ENCODE measurements around the gene CD6. TPM values are rescaled to one million over a fixed set of nuclear protein-coding genes. Genes with fewer than 3 reads are reported as not detected.

The CD6 gene
- total RNA-seq, 1 experiment from 2014 or later = not detected

DNA sequence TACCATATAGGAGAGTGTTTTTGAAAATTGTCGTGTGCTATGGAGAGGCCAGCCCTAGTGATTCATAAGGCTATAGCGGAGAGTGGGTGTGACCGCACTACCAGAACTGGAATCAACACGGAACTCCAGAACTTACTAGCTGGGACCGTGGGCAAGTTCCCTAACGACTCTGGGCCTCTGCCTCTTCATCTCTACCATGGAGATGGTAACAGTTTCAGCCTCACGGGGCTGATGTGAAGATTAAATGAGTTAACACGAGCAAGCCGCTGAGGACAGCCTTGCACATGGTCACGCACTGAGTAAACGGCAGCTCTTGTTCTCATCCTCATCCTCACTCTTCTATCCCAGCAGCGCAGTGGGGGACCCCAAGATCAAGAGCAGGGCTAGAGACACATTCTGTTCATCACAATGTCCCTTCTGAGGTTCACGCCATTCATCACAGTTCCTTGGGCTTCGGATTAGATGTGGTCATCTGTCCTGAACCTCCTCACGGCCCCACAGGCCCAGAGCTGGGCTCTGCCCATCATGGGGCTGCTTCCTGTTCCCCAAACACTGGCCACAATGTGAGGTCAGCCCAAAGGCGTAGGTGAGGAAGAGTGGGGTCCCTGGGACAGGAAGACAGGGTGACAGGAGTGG, 83.6 kb downstream of the CD6 start:
- no peak for DNase-seq
- Histone ChIP-seq H4K20me1 (ENCODE audit: insufficient read depth, low read depth, low read length) (no peaks in the 10 kb centered on the region), H3K9ac (ENCODE audit: low read length) (no peak overlapping the region), H2AFZ (ENCODE audit: low read length) (no peak overlapping the region), H3K79me2 (ENCODE audit: low read length) (no peaks in the 10 kb centered on the region), H3K36me3 (ENCODE audit: insufficient read depth, low read length) (no peaks in the 10 kb centered on the region), H3K27ac (ENCODE audit: low read length) (no peak overlapping the region), H3K4me3 (ENCODE audit: low read length) (no peak overlapping the region), H3K4me2 (ENCODE audit: low read depth, low read length, poor library complexity, severe bottlenecking) (no peak overlapping the region), H3K27me3 (ENCODE audit: low read length) (no peaks in the 10 kb centered on the region), H3K9me2 (replicated peaks; ENCODE audit: insufficient read depth, low read length) (no peaks in the 10 kb centered on the region), H3K4me1 (ENCODE audit: low read length) (no peaks in the 10 kb centered on the region), H3K9me3 (ENCODE audit: low read length) (no peaks in the 10 kb centered on the region)

DNA sequence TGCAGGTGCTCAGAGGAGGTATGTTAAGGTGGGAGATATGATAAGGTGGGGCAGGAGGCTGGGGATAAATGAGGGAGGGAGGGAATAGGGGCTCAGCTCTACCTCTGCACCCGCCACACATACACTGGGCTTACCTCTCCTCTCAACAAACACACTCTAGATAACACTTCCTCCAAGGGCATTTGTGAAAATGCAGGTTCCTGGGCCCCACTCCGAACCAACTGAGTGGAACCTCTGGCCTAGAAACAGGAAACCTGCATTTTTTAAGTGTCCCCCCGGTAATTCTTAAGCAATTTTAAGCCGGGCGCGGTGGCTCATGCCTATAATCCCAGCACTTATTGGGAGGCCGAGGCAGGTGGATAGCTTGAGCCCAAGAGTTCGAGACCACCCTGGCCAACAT, 84.3 kb downstream of the CD6 start:
- Histone ChIP-seq H3K9me2 (replicated peaks; ENCODE audit: insufficient read depth, low read length) (no peaks in the 10 kb centered on the region), H3K4me3 (ENCODE audit: low read length) (no peak overlapping the region), H3K36me3 (ENCODE audit: insufficient read depth, low read length) (no peaks in the 10 kb centered on the region), H2AFZ (ENCODE audit: low read length) (no peak overlapping the region), H3K9me3 (ENCODE audit: low read length) (no peaks in the 10 kb centered on the region), H3K4me2 (ENCODE audit: low read depth, low read length, poor library complexity, severe bottlenecking) (no peak overlapping the region), H3K27me3 (ENCODE audit: low read length) (no peaks in the 10 kb centered on the region), H3K9ac (ENCODE audit: low read length) (no peak overlapping the region), H3K79me2 (ENCODE audit: low read length) (no peaks in the 10 kb centered on the region), H3K4me1 (ENCODE audit: low read length) (no peaks in the 10 kb centered on the region), H4K20me1 (ENCODE audit: insufficient read depth, low read depth, low read length) (no peaks in the 10 kb centered on the region), H3K27ac (ENCODE audit: low read length) (no peak overlapping the region)
- DNase-seq = no peak

GRCh38 chr11:61056571-61056970, 85.1 kb downstream of the CD6 start:
- H4K20me1 ChIP-seq (ENCODE audit: insufficient read depth, low read depth, low read length) = no peaks in the 10 kb centered on the region
- H3K4me3 ChIP-seq (ENCODE audit: low read length) = no peak overlapping the region
- H3K9me2 ChIP-seq (replicated peaks; ENCODE audit: insufficient read depth, low read length) = no peaks in the 10 kb centered on the region
- H3K4me2 ChIP-seq (ENCODE audit: low read depth, low read length, poor library complexity, severe bottlenecking) = no peak overlapping the region
- no peak for DNase-seq
- H3K27me3 ChIP-seq (ENCODE audit: low read length) = no peaks in the 10 kb centered on the region
- no peak overlapping the region for H3K27ac ChIP-seq (ENCODE audit: low read length)
- H2AFZ ChIP-seq (ENCODE audit: low read length) = no peak overlapping the region
- H3K4me1 ChIP-seq (ENCODE audit: low read length) = peaks cover 6% of the 10 kb centered on the region
- H3K79me2 ChIP-seq (ENCODE audit: low read length) = no peaks in the 10 kb centered on the region
- H3K36me3 ChIP-seq (ENCODE audit: insufficient read depth, low read length) = no peaks in the 10 kb centered on the region
- H3K9me3 ChIP-seq (ENCODE audit: low read length) = no peaks in the 10 kb centered on the region
- no peak overlapping the region for H3K9ac ChIP-seq (ENCODE audit: low read length)

GRCh38 chr11:61056981-61057380, 85.5 kb downstream of the CD6 start:
- Histone ChIP-seq H3K4me2 (ENCODE audit: low read depth, low read length, poor library complexity, severe bottlenecking) (no peak overlapping the region), H3K9me2 (replicated peaks; ENCODE audit: insufficient read depth, low read length) (no peaks in the 10 kb centered on the region), H3K9me3 (ENCODE audit: low read length) (no peaks in the 10 kb centered on the region), H3K9ac (ENCODE audit: low read length) (no peak overlapping the region), H3K36me3 (ENCODE audit: insufficient read depth, low read length) (no peaks in the 10 kb centered on the region), H4K20me1 (ENCODE audit: insufficient read depth, low read depth, low read length) (no peaks in the 10 kb centered on the region), H3K4me3 (ENCODE audit: low read length) (no peak overlapping the region), H3K79me2 (ENCODE audit: low read length) (no peaks in the 10 kb centered on the region), H3K27me3 (ENCODE audit: low read length) (no peaks in the 10 kb centered on the region), H3K4me1 (ENCODE audit: low read length) (peaks cover 8% of the 10 kb centered on the region), H3K27ac (ENCODE audit: low read length) (no peak overlapping the region), H2AFZ (ENCODE audit: low read length) (no peak overlapping the region)
- DNase-seq = no peak

DNA sequence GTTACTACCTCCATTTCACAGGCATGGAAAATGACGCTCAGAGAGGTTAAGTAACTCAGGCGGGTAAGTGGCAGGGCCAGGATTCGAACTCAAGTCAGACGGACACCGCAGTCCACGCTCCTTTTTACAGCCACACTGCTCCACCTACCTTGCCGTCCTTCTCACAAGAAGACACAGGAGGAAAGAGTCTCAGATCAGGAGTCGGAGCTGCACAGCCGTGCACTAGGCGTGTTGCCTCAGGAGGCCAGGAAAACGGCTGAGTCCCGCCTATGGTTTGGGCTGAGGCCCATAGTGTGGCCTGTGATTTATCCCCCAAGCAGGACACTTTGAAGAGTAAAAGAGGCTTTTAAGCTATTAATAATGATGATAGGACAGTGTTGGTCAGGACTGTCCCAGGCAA, 86.1 kb downstream of the CD6 start:
- no peak overlapping the region for H3K4me2 ChIP-seq (ENCODE audit: low read depth, low read length, poor library complexity, severe bottlenecking)
- no peaks in the 10 kb centered on the region for H3K36me3 ChIP-seq (ENCODE audit: insufficient read depth, low read length)
- no peaks in the 10 kb centered on the region for H4K20me1 ChIP-seq (ENCODE audit: insufficient read depth, low read depth, low read length)
- H3K9ac ChIP-seq (ENCODE audit: low read length) = no peak overlapping the region
- H3K9me2 ChIP-seq (replicated peaks; ENCODE audit: insufficient read depth, low read length) = no peaks in the 10 kb centered on the region
- no peaks in the 10 kb centered on the region for H3K9me3 ChIP-seq (ENCODE audit: low read length)
- H3K27me3 ChIP-seq (ENCODE audit: low read length) = no peaks in the 10 kb centered on the region
- no peak for DNase-seq
- no peak overlapping the region for H3K27ac ChIP-seq (ENCODE audit: low read length)
- no peaks in the 10 kb centered on the region for H3K79me2 ChIP-seq (ENCODE audit: low read length)
- no peak overlapping the region for H3K4me3 ChIP-seq (ENCODE audit: low read length)
- H3K4me1 ChIP-seq (ENCODE audit: low read length) = peaks cover 8% of the 10 kb centered on the region
- H2AFZ ChIP-seq (ENCODE audit: low read length) = no peak overlapping the region

DNA sequence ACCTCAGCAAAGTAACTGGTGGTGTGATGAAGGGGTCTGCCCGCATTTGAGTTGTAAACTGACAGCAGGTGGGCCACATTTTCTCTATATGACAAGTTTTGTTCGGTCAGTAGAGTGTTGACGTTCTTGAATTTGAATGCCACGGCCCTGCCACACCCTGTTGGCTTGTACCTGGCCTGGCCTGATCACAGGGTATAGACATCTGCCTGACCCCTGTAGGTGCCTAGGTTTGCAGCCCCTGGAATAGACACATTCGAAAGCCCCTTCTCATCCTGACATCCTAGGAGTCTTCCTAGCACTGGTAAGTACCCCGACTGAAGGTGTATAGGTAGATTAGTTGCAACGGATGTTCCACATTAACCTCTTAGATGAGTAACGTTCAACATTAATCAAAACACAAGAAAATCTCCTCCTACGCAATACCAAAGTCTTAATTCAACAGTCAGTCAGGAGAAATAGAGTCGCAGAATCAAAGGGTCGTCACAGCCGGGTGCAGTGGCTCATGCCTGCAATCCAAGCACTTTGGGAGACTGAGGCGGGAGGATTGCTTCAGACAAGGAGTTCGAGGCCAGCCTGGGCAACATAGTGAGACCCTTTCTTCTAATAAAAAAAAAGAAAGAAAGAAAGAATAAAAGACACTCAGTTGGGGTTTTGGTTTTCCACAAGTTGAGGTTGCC, 87.2 kb downstream of the CD6 start:
- H3K9ac ChIP-seq (ENCODE audit: low read length) = no peak overlapping the region
- H3K4me2 ChIP-seq (ENCODE audit: low read depth, low read length, poor library complexity, severe bottlenecking) = no peak overlapping the region
- H3K79me2 ChIP-seq (ENCODE audit: low read length) = no peaks in the 10 kb centered on the region
- no peak overlapping the region for H3K27ac ChIP-seq (ENCODE audit: low read length)
- no peaks in the 10 kb centered on the region for H3K9me3 ChIP-seq (ENCODE audit: low read length)
- H3K27me3 ChIP-seq (ENCODE audit: low read length) = no peaks in the 10 kb centered on the region
- no peak overlapping the region for H3K4me3 ChIP-seq (ENCODE audit: low read length)
- no peaks in the 10 kb centered on the region for H3K9me2 ChIP-seq (replicated peaks; ENCODE audit: insufficient read depth, low read length)
- DNase-seq = no peak
- H3K4me1 ChIP-seq (ENCODE audit: low read length) = peaks cover 8% of the 10 kb centered on the region
- H3K36me3 ChIP-seq (ENCODE audit: insufficient read depth, low read length) = no peaks in the 10 kb centered on the region
- no peaks in the 10 kb centered on the region for H4K20me1 ChIP-seq (ENCODE audit: insufficient read depth, low read depth, low read length)
- no peak overlapping the region for H2AFZ ChIP-seq (ENCODE audit: low read length)

DNA sequence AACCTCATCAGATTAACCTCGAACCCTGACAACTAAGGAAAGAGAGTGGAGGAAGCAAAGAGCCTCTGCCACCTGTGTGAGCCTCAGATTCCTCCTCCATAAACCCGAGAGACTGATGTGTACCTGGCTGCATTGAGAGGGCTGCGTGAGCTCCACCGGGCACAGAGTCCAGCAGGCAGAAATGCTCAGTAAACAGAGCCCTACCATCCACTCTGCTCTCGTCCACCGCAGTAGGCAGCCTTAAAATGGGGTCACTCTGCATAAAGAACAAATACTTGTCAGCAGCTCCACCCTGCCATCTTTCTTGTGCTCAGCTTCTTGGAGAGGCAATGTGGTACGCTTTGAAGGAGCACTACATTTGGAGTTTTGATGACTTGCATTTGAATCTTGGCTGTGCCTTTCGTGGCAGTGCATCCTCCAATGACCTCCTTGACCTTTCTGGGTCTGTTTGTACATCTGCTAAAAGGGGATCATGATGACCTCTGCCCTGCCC, 87.8 kb downstream of the CD6 start:
- H3K79me2 ChIP-seq (ENCODE audit: low read length) = no peaks in the 10 kb centered on the region
- H3K9ac ChIP-seq (ENCODE audit: low read length) = no peak overlapping the region
- no peaks in the 10 kb centered on the region for H3K27me3 ChIP-seq (ENCODE audit: low read length)
- no peaks in the 10 kb centered on the region for H3K9me2 ChIP-seq (replicated peaks; ENCODE audit: insufficient read depth, low read length)
- no peak overlapping the region for H3K4me3 ChIP-seq (ENCODE audit: low read length)
- H3K36me3 ChIP-seq (ENCODE audit: insufficient read depth, low read length) = no peaks in the 10 kb centered on the region
- H2AFZ ChIP-seq (ENCODE audit: low read length) = no peak overlapping the region
- no peak overlapping the region for H3K4me2 ChIP-seq (ENCODE audit: low read depth, low read length, poor library complexity, severe bottlenecking)
- H3K9me3 ChIP-seq (ENCODE audit: low read length) = no peaks in the 10 kb centered on the region
- H3K27ac ChIP-seq (ENCODE audit: low read length) = no peak overlapping the region
- no peak for DNase-seq
- no peaks in the 10 kb centered on the region for H4K20me1 ChIP-seq (ENCODE audit: insufficient read depth, low read depth, low read length)
- H3K4me1 ChIP-seq (ENCODE audit: low read length) = peaks cover 8% of the 10 kb centered on the region

- Histone ChIP-seq H3K27me3 (ENCODE audit: low read length) (no peaks in the 10 kb centered on the region), H3K4me3 (ENCODE audit: low read length) (no peak overlapping the region), H4K20me1 (ENCODE audit: insufficient read depth, low read depth, low read length) (no peaks in the 10 kb centered on the region), H2AFZ (ENCODE audit: low read length) (no peak overlapping the region), H3K9me3 (ENCODE audit: low read length) (no peaks in the 10 kb centered on the region), H3K4me1 (ENCODE audit: low read length) (peaks cover 8% of the 10 kb centered on the region), H3K9ac (ENCODE audit: low read length) (no peak overlapping the region), H3K9me2 (replicated peaks; ENCODE audit: insufficient read depth, low read length) (no peaks in the 10 kb centered on the region), H3K27ac (ENCODE audit: low read length) (no peak overlapping the region), H3K4me2 (ENCODE audit: low read depth, low read length, poor library complexity, severe bottlenecking) (no peak overlapping the region), H3K36me3 (ENCODE audit: insufficient read depth, low read length) (no peaks in the 10 kb centered on the region), H3K79me2 (ENCODE audit: low read length) (no peaks in the 10 kb centered on the region)
- peak; percentile 63 for DNase-seq
Measured at GRCh38 chr11:61061081-61061826, 89.8 kb downstream of the CD6 start.

Measured in Karpas-422 (cell line).